Measurements from ENCODE around the gene SF3B2.
"Not testable (repeated sequence)": the region's sequence is repeated elsewhere in the genome, so short reads cannot be mapped to it uniquely, and the experiment has no call there.

SF3B2 gene

DNA sequence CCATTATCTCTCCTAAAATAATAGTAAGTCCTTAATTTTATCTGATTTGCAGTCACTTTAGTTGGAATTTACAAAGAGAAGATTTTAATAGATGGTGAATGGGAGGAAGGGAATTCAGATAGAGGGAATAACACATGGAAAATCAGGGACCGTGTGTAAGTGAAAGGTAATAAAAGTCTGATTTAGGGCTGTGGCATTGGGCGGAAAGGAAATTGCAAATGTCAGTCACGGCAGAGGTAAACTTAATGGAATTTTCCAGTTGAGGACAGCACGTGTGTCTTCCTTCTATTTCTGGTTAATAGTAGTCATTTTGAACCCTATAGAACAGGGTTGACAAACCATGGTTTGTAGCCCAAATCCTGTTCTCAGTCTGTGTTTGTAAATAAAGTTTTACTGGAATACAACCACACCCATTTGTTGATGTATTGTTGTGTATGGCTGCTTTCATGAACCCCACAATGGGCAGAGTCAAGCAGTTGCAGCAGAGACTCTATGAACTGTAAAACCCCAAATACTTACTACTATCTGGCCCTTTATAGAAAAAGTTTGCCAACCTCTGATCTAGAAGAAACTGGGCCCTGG lies 52.0 kb downstream of the SF3B2 start:
- no peak for DNase-seq (ENCODE audit: low read depth in 3 of 3, low spot score in 1 of 3)

DNA sequence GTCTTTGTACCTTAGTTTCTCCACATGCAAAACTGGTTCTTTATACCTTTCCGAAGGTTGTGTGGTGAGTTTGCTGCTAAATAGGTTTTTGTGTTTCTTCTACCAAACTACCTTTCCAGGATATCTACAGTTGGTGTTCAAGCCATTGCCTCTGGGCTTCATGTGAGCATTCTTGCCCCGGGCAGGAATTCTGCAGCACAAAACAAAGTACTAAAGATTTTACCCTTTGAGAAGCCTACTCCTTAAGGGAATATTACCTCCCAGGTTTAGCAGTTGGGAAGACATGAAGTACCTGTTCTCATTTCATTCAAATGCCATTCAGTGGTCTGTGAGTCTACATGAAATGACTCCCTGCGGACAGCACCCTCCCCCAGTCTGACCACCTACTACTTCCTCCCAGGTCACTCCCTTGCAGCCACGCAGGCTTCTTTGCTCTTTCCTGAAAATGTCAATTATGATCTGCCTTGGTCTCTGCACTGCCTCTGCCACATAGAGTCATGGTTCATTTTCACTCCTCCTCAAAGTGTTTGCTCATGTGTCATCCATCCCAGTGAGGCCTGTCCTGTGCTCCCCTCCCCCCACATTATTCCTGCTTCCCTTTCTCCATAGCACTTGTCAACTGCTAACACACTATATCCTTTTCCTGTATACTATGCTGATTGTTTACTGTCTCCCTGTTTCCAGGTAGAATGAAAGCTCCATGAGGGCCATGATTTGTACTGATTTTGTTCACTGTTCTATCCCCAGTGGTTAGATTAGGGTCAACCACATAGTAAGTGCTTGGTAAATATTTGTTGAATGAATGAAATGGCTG lies 54.8 kb downstream of the SF3B2 start:
- no peak for DNase-seq (ENCODE audit: low read depth in 3 of 3, low spot score in 1 of 3)

DNA sequence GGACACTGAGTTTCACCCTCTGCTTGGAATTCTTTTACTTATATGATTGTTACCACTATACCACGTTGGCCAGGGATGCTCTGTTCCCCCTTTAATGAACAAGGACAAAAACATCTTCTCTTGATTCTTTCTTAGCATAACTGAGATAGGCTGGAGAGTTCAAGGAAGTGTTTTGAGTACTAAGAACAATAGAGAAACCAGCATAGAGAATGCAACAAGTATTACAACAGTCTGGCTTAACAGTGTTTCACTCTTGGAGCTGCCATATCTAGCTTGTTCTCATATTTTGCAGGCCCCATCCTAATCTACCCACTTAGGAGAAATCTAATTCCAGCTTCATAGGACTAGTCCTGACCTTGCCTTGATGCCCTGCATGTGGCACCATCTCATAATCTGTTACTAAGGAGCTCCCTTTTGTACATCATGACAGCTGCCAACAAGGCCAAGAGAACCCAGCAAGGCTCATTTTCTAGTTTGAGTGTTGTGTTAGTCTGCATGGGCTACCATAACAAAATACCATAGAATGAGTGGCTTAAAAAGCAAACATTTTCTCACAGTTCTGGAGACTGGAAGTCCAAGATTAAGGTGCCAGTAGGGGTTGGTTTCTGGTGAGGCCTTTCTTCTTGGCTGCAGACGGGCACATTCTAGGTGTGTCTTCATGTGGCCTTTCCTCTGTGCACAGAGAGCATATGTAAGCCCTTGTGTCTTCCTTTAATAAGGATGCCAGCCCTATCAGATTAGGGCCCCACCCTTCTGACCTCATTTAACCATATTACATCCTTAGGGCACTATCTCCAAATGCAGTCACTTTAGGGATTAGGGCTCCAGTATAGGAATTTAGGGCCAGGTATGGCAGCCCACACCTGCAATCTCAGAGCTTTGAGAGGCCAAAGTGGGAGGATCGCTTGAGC lies 55.7 kb downstream of the SF3B2 start:
- no peak for DNase-seq (ENCODE audit: low read depth in 3 of 3, low spot score in 1 of 3)

DNA sequence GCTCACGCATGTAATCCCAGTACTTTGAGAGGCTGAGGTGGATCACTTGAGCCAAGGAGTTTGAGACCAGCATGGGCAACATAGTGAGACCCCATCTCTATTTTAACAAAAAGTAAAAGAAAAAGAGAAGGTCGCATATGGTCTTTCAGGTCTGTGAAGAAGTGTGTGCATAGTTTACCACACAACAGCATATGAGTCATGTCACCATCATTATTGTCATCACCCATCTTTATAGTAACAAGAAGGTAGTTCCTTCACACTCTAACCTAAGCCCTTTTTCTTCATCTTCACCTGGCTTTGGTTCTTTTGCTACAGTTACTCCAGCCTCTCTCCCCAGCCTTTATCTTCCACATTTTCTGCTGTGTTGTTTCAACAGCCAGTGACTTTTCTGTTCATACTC lies 57.1 kb downstream of the SF3B2 start:
- DNase-seq (ENCODE audit: low read depth in 3 of 3, low spot score in 1 of 3), result no peak

DNA sequence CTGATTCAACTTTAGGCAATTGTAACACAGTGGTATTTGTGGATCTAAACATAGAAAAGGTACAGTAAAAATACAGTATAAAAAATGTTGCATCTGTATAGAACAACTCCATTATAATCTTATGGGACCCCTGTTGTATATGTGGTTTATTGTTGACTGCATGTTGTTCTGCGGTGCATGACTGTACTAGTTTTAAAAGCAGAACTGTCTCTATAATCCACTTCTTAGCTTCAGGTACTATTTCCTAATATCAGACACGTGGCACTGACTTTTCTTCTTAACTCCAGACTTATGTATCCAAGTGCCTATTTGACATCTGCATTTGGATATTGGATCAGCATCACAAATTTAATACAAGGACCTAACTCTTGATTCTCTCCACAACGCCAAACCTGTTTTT lies 59.0 kb downstream of the SF3B2 start:
- DNase-seq (ENCODE audit: low read depth in 3 of 3, low spot score in 1 of 3), result no peak

DNA sequence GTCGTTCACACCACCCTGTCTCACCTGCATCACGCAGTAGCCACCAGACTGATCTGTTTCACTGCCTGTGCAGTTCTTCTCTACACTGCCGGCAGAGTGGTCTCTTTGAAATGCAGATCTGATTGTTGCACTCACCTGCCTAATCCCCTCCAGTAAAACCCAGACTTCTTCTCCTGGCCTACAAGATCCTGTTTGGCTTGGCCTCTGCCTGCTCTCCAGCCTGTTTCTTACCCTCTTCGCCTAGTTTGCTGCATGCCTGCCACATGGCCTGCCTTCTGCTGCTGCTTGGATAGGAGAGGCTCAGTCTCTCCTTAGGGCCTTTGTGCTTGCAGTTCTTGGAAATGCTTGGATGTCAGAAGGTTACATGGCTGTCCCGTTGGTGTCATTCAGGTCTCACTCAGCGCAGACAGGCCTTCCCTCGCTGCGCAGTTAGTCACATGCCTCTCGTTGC lies 59.9 kb downstream of the SF3B2 start:
- no peak for DNase-seq (ENCODE audit: low read depth in 3 of 3, low spot score in 1 of 3)

DNA sequence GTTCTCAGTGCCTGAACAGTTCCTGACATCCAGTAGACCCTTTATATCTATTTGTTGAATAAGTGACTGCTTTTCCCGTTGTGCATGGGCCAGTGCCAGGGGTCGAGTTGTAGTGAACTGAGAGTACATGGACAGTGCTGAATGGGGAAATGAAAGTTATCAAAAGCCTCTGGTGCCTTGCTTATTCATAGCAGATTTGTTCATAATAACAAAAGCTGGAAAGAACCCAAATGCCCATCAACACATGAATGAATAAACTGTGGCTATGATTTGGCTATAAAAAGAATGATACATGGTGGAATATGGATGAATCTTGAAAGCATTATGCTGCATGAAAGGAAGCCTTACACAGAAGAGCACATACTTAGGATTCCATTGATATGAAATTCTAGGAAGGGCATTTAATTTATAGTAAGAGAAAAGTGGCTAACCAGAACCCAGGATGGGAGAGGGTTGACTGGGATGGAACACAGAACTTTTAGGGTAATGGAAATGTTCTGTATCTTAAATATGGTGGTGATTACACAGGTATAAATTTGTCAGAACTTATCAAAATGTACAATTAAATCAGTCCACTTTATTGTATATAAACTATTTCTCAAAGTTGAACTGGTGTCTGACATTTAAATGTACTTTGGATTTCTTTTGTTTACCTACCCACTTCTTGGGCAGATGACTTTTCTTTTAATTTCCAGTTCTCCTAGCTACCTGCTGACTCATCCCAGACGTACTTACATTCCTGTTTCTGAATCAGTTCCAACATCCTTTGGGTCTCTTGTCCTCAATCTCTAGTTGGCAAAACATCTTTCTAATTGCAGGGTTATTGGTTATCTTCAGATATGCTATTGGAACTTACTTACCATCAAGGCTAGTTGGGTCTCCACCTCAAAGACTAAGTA lies 60.7 kb downstream of the SF3B2 start:
- no peak for DNase-seq (ENCODE audit: low read depth in 3 of 3, low spot score in 1 of 3)

DNA sequence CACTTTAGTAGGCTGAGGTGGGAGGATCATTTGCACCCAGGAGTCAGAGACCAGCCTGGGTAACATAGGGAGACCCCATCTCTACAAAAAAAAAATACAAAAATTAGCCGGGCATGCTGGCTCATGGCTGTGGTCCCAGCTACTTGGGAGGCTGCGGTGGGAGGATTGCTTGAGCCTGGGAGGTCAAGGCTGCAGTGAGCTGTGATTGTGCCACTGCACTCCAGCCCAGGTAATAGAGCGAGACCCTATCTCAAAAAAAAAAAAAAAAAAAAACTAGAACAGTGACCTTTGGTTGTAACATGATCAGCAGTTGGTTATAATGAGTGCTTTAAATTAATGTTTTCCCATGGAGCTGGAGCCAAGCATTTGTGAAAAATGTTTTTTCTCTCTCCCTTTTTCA lies 62.8 kb downstream of the SF3B2 start:
- DNase-seq (ENCODE audit: low read depth in 3 of 3, low spot score in 1 of 3), result not testable (repeated sequence)

DNA sequence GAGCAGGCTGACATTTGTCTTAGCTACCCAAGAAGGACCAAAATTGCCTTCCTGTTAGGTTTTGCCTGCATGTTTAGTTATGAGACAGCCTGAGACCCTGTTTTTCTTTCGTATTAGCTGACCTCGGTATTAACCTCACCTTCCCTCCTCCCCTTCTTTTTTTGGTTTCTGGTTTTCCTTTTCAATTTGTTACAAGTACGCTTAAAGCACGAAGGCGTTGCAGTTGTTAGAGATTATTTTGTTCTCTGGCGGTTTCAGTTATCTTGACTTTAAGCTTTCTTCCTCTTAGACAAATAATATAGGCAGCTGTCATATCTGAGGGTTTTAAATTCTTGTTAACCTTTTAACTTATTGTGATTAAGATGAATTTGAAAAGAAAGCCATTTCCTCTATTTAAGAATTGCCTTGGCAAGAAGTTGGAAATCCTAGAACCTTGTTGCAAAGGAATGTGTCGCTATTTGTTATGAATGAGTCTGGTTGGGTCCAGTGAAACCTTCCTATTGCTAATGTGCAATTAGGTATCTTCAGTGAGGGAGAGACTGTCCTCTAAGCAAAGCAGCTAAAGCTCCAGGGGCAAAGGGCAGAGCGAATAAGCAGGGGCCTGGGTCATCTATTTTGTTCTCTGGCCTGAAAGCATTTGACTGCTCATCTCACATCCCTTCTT lies 63.6 kb downstream of the SF3B2 start:
- no peak for DNase-seq (ENCODE audit: low read depth in 3 of 3, low spot score in 1 of 3)

DNA sequence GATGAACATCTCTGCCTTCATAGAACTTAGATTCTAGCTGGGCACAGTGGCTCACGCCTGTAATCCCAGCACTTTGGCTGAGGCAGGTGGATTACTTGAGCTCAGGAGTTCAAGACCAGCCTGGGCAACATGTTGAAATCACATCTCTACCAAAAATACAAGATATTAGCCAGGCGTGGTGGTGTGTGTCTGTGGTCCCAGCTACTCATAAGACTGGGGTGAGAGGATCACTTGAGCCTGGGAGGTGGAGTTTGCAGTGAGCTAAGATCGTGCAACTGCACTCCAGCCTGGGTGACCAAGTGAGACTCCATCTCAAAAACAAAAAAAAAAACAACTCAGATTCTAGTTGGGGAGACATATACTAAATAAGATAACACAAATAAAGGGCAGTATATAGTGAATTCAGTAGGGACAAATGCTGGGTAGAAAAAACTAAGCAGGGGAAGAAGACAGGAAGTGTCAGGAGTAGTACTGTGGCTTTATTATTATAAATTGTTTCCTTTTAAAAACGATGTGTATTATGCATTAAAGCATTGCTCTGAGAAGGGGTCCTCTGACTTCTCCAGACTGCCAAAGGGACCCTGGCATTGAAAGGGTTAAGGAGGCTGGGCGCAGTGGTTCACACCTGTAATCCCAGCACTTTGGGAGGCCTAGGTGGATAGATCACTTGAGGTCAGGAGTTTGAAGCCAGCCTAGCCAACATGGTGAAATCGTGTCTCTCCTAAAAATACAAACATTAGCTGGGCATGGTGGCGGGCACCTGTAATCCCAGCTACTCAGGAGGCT lies 64.6 kb downstream of the SF3B2 start:
- no peak for DNase-seq (ENCODE audit: low read depth in 3 of 3, low spot score in 1 of 3)

DNA sequence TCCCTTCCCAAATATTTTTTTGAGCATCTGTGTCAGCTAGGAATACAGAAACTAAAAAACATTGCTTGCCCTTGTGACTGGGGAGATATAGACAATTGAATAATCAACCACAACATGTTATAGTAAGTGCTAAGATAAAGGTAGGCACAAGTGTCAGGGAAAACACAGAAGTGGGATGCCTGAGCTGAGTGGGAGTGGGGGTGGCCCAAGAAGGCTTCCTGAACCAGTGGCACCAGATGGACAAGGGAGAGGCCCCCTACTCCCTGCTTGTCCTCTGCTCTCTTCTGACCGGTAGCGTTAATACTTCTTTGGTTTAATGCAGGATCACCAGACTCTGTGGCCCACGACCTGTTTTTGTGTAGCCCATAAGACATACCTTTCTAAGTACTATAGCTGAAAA lies 66.7 kb downstream of the SF3B2 start:
- DNase-seq (ENCODE audit: low read depth in 3 of 3, low spot score in 1 of 3), result no peak
